ENCODE measurements around the gene SIN3A. TPM values are rescaled to one million over a fixed set of nuclear protein-coding genes. Genes with fewer than 3 reads are reported as not detected.

Gene SIN3A
- total RNA-seq, 2 experiments from 2014 or later = 67.5 to 72.4 TPM

GRCh38 chr15:75437721-75438120 is 13.8 kb downstream of the SIN3A start:
- peaks cover 51% of the 10 kb centered on the region for H3K4me1 Mint-ChIP-seq (ENCODE audit: low read depth)
- H3K27ac Mint-ChIP-seq = peak overlapping the region; percentile 76
- DNase-seq = no peak
- TF ChIP-seq CTCF (IDR thresholded peaks at IDR 0.05) = no peak
- no peaks in the 10 kb centered on the region for H3K9me3 Mint-ChIP-seq
- peaks cover 34% of the 10 kb centered on the region for H3K36me3 Mint-ChIP-seq (ENCODE audit: low read depth)
- no peaks in the 10 kb centered on the region for H3K27me3 Mint-ChIP-seq
- no peak for ATAC-seq
- ChIA-PET POLR2A (interaction anchor here (0.6 kb wide), 1 partner anchor 69 kb away, joined by 3 read pairs; the partner anchor contains the start of gene MAN2C1), CTCF (no interaction called here)
- no peak overlapping the region for H3K4me3 Mint-ChIP-seq
- intact Hi-C loops (cut with micrococcal nuclease) = no loop called here

GRCh38 chr15:75436881-75437280 is 14.6 kb downstream of the SIN3A start:
- Mint-ChIP-seq H3K27me3 (no peaks in the 10 kb centered on the region), H3K36me3 (ENCODE audit: low read depth) (peaks cover 33% of the 10 kb centered on the region), H3K4me1 (ENCODE audit: low read depth) (peaks cover 54% of the 10 kb centered on the region), H3K9me3 (no peaks in the 10 kb centered on the region), H3K4me3 (no peak overlapping the region), H3K27ac (no peak overlapping the region)
- intact Hi-C loops (cut with micrococcal nuclease) = no loop called here
- no peak for ATAC-seq
- no peak for TF ChIP-seq CTCF (IDR thresholded peaks at IDR 0.05)
- CTCF ChIA-PET = no interaction called here
- DNase-seq = no peak
- POLR2A ChIA-PET = interaction anchor here (1.2 kb wide), 1 partner anchor 15 kb away, joined by 4 read pairs; the partner anchor contains the start of gene SIN3A

GRCh38 chr15:75431682-75432081 is 19.8 kb downstream of the SIN3A start:
- ChIA-PET CTCF (interaction anchor here (1.1 kb wide), 1 partner anchor 9 kb away, joined by 6 read pairs; no protein-coding TSS in a partner anchor), POLR2A (interaction anchor here (0.6 to 1.3 kb wide), 4 partner anchors 14 to 288 kb away, joined by 3 to 4 read pairs (median 3); no protein-coding TSS in a partner anchor)
- no peak for DNase-seq
- peak overlapping the region; percentile 38 for H3K27ac Mint-ChIP-seq
- no peak overlapping the region for H3K4me3 Mint-ChIP-seq
- no peaks in the 10 kb centered on the region for H3K9me3 Mint-ChIP-seq
- no peak for ATAC-seq
- H3K36me3 Mint-ChIP-seq (ENCODE audit: low read depth) = peaks cover 20% of the 10 kb centered on the region
- TF ChIP-seq CTCF (IDR thresholded peaks at IDR 0.05) = no peak
- peaks cover 40% of the 10 kb centered on the region for H3K4me1 Mint-ChIP-seq (ENCODE audit: low read depth)
- no peaks in the 10 kb centered on the region for H3K27me3 Mint-ChIP-seq
- intact Hi-C loops (cut with micrococcal nuclease) = no loop called here

- POLR2A ChIA-PET = interaction anchor here (0.6 to 0.9 kb wide), 4 partner anchors 8 to 288 kb away, joined by 3 read pairs; no protein-coding TSS in a partner anchor
- intact Hi-C loops (cut with micrococcal nuclease) = no loop called here
- Mint-ChIP-seq H3K4me3 (no peak overlapping the region), H3K9me3 (no peaks in the 10 kb centered on the region), H3K27me3 (no peaks in the 10 kb centered on the region), H3K36me3 (ENCODE audit: low read depth) (peaks cover 20% of the 10 kb centered on the region), H3K27ac (peak overlapping the region; percentile 38), H3K4me1 (ENCODE audit: low read depth) (peaks cover 41% of the 10 kb centered on the region)
- DNase-seq = no peak
- ATAC-seq = no peak
- no peak for TF ChIP-seq CTCF (IDR thresholded peaks at IDR 0.05)
- CTCF ChIA-PET = interaction anchor here (1.1 kb wide), 1 partner anchor 9 kb away, joined by 6 read pairs; no protein-coding TSS in a partner anchor
Observed at GRCh38 chr15:75431270-75431669, 20.2 kb downstream of the SIN3A start.

GRCh38 chr15:75430259-75430658 is 21.2 kb downstream of the SIN3A start:
- H3K27ac Mint-ChIP-seq = no peak overlapping the region
- no peaks in the 10 kb centered on the region for H3K9me3 Mint-ChIP-seq
- no peak for TF ChIP-seq CTCF (IDR thresholded peaks at IDR 0.05)
- H3K36me3 Mint-ChIP-seq (ENCODE audit: low read depth) = peaks cover 17% of the 10 kb centered on the region
- no peak for ATAC-seq
- ChIA-PET CTCF (interaction anchor here (1.1 kb wide), 1 partner anchor 15 kb away, joined by 3 read pairs; no protein-coding TSS in a partner anchor), POLR2A (interaction anchor here (0.6 to 0.9 kb wide), 2 partner anchors 9 to 504 kb away, joined by 3 read pairs; no protein-coding TSS in a partner anchor)
- H3K4me1 Mint-ChIP-seq (ENCODE audit: low read depth) = peaks cover 41% of the 10 kb centered on the region
- H3K4me3 Mint-ChIP-seq = no peak overlapping the region
- intact Hi-C loops (cut with micrococcal nuclease) = no loop called here
- no peaks in the 10 kb centered on the region for H3K27me3 Mint-ChIP-seq
- DNase-seq = no peak
